GM12891 (cell line): ENCODE data around the gene EGLN1.

ENCODE experiments used
- POLR2AphosphoS5 ChIP-seq: IDR thresholded peaks from 2 replicates; pipeline ENCODE4 v1.6.1; 2011; ENCODE audit warnings: low read depth, low read length, control low read depth
- SPI1 ChIP-seq: IDR thresholded peaks from 2 replicates; pipeline ENCODE4 v1.6.1; 2011; ENCODE audit warnings: low read depth, low read length, control low read depth

GRCh38 chr1:231355171-231355570, 66.9 kb downstream of the EGLN1 start:
- TF ChIP-seq POLR2AphosphoS5 (no peak), SPI1 (no peak)
